GM21423 (cell line): ENCODE data around the gene DCUN1D3.

Experiments
- ATAC-seq: cut with Tn5 transposase; IDR thresholded peaks from one replicate; pipeline ENCODE4 v1.9.1; 2021; ENCODE audit warnings: mild to moderate bottlenecking, moderate library complexity; ENCODE audit not compliant: unreplicated experiment

Gene DCUN1D3

GRCh38 chr16:20894388-20894787 lies 5.8 kb downstream of the DCUN1D3 start:
- no peak for ATAC-seq

GRCh38 chr16:20889625-20890275 lies 10.4 kb downstream of the DCUN1D3 start:
- no peak for ATAC-seq

DNA sequence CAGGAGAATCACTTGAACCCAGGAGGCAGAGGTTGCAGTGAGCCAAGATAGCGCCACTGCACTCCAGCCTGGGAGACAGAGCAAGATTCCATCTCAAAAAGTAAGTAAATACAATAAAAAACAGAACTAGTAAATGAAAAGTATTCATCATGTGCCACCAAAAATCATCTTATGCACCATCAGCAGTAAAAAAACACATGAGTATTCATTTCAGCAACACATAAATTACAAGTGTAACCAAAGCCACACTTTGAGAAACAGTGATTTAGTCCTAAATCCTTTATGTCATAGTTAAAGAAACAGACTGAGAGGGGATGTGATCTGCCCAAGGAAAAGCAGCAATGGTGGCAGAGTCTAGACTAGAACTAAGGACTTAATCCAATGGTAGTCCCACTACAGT lies 13.0 kb downstream of the DCUN1D3 start:
- ATAC-seq = no peak

DNA sequence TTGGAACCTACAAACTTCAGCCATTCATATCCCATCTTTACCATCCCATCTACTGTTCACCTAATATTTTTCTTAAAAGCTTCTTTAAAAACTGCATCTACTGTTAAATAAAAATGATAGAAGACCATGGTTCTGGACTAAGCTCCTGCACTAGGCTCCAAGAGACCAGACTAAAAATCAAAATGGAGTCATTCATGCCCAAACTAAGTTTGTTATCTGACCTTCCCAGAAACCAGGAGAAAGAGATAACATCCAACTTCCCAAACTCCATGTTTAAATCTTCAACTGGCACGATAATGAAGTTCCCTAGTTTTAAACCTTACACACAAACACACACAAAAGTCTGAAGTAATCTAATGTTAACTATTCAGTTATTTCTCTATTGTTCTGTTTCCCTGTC lies 13.8 kb downstream of the DCUN1D3 start:
- no peak for ATAC-seq

DNA sequence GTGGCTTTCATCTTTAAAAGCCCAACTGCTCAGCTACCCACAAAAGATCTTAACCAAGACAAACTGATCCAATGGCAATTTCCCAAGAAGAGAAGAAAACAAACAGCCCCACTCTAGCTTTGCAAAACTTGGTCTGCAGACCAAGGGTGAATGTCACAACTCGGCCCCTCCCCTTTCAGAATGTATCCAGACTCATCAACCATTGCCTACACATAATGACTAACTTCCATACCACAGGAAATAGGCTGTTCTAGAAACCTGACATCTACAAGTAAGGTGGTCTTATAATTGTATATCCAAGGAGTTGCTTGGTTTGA lies 16.0 kb downstream of the DCUN1D3 start:
- ATAC-seq = no peak

DNA sequence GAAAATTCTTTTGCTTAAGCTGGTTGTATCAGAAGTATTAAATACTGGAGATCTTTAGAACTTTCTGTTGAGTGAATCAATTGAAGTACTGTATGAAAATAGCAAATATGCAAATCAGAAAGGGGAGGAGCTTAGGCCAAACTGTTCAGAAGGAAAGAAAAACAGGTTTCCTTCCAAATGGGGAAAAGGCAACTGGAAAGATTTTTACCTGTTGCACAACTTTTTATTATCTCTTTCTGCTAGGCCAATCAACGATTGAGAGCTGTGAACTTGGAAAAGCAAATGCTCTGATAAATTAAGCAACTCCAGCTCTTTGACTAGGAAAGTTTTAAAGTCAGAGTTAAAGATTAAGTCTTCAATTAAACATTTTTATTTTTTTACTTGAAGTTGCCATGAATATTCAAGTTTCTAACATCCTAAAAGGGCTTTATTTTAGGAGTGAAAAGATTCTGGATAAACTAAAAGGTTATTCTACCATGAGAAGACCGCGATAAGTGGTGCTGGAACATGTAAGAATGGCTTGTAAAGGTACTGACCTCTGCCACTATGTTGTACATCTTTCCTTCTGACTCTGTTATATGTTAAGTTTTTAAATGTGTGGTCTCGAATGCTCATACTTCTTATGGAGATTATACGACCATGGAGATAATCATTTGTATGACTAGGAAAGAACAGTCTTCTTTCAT lies 16.5 kb downstream of the DCUN1D3 start:
- no peak for ATAC-seq

GRCh38 chr16:20881503-20881878 lies 18.7 kb downstream of the DCUN1D3 start:
- ATAC-seq = no peak

DNA sequence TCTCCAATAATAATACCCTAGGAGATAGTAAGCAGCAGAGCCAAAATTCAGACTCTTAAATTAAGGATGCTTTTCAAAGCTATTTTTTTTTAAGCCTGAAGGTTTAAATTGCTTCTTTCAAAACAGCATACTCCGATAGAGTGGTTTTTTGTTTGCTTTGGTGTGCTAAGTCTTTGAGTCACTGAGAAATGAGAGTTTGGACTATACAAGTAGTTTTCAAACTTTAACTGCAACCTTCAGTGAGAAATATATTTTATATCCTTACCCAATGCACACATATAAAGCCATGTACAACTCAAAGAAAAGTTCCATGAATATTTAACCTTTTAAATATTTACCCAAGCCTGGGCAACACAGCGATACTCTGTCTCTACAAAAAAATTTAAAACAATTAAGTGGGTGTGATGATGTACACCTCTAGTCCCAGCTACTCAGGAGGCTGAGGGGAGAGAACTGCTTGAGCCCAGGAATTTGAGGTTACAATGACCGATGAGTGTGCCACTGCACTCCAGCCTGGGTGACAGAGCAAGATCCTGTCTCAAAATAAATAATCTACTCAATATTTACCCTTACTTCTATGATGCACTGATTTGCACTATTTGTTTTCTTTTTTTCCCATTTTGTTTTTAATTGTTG lies 19.2 kb downstream of the DCUN1D3 start:
- ATAC-seq = no peak

DNA sequence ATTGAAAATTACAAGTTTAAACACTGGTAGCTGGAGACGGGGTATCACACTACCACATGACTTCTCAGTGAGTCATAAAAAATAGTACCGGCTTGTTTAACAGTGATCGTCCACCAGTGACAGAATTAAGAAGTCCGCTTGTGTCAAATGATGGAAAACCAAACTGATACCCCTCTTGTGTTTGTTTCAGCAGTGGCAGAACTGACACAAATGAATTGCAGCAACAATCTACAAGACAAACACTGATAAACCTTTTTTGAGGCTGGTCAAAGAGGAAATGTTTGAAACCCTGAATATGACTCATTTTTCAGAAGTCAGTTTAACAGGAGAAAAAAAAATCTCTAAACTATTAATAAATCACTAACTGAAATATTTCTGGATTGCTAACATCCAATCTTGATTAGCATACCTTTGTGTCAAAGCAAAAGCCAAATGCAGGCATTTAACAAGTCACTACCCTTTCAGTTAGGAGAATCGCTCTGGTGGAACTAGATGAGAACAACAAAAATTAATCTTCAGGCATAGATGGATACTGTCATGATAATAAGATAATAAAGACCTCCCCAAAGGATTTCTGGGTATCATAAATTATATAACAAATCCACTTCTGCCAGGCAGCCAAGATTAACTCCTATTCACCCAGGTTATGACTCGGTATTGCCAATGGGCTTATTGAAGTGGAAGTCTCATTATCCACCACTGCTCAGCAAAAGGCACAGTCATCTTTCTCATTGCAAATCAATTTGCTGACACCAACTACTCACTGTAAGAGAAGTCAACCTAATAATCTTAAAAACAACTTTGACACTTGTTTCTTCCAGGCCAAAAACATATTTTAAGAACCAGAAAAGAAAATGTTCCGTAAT lies 20.8 kb downstream of the DCUN1D3 start:
- no peak for ATAC-seq

GRCh38 chr16:20878682-20879147 lies 21.4 kb downstream of the DCUN1D3 start:
- no peak for ATAC-seq

- no peak for ATAC-seq
These were observed 24.9 kb downstream of the DCUN1D3 start for GRCh38 chr16:20875355-20875650.

- no peak for ATAC-seq
These were observed 26.0 kb downstream of the DCUN1D3 start for GRCh38 chr16:20874088-20874581.

GRCh38 chr16:20873331-20873730 lies 26.8 kb downstream of the DCUN1D3 start:
- no peak for ATAC-seq

DNA sequence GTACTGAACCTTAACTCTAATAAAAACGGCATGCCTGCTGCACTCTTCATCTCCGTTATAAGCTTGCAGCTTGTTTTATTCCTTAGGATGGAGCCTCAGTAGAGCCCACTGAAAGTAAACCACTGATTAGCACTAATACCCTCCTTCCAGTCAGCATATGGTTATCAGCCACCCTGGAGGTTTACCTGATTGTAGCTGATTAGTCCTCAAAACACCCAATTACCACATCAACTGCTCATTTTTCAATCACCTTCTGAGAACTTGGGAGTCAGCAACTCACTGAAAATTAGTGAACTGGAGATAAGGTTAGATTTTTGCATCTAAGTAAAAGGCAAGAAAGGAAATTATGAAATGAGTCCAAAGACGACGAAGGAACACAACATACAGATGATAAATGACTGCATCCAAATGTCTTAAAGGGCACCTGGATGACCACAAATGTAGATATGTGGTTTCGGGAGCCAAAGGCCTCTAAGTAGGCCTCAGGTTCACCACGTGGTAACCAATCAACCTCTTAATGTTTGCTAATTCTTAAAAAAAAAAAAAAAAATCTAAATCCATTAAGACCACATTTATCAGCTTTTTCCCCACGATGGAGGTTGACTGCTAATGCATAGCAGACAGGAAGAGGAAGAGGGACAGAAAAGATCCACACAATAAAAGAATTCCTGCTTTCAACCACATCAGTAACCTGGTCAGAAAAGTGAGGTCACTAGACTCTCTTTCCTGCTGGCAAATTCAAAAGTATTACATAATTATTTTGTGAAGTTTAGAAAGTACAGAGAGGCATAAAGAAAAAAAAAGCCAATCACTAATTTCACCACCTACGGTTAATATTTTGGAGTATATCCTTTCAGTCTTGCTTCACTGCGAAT lies 28.0 kb downstream of the DCUN1D3 start:
- ATAC-seq = no peak

DNA sequence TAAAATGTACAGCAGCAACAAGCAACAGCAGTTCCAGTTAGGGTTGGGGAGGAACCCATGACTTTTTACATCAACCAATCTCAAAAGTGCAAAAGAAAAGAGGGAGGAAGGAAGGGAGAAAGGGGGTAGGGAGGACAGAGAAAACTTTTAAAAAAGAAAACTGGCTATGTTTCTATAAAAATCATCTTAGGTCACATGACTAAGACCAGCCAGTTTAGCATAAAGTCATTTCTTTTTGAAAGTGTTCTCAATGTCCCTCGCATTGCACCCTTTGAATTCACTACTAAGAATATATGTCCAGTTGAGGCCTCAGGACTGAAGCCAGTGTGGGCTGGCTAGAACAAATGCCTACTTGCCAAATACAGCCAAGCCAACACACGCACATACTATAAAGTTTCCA lies 28.9 kb downstream of the DCUN1D3 start:
- ATAC-seq = no peak

GRCh38 chr16:20870122-20870820 lies 29.9 kb downstream of the DCUN1D3 start:
- ATAC-seq = no peak

DNA sequence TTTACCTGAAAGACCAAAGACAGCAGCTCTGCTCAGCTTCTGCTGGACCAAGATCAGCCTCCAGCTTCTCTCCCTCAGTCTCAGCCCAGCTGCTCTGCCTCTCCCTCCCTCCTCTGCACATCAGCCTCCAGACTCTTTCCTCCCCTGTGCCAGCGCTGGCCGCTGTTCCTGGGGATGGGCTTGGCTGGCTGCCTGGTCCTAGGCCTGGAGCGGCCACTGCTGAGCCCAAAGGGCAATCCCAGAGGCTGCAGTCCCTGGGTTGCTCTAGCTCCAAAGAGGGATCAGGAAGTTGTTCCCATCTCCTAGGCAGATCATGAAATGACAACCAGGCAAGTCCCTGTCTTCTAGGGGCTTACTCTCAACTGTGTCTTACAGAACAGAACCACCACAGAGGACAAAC lies 31.3 kb downstream of the DCUN1D3 start:
- ATAC-seq = no peak

DNA sequence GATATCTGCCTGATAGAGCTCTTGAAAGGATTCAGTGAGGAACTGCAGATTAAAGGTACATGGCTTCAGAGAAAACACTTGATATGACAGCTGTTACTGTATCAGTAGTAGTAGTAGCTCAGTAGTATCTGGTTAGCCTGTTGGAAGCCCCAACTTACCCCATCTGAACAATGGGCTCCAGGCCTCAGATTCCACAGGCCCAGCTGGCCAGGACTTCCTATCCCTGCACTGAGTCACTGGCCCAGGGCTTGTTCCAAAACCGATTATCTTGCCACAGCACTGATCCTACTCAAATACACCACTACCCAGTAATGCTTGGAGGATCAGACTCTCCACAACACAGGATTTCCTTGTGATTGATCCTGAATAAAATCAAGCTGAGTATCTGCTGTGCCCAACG lies 32.6 kb downstream of the DCUN1D3 start:
- no peak for ATAC-seq

- no peak for ATAC-seq
These were observed 33.4 kb downstream of the DCUN1D3 start for GRCh38 chr16:20866801-20867200.
